Peyer's patch (tissue), 4 donors: ENCODE measurements around the gene PKIG.

Experiments
- CTCF ChIP-seq, 6 experiments: fragments of 450-650 bp in 4 of 6; fragments of 200-600 bp in 2 of 6; sonication (generic) in 1 of 6; IDR thresholded peaks; one replicate each; pipeline ENCODE4 v1.5.1; 2017 to 2019; ENCODE audit warnings: antibody characterized with exemption in 6 of 6, mild to moderate bottlenecking in 3 of 6, moderate library complexity in 1 of 6
- POLR2A ChIP-seq, 2 donors: fragments of 450-650 bp; IDR thresholded peaks; one replicate each; pipeline ENCODE4 v1.5.1; 2017; ENCODE audit warnings: antibody characterized with exemption in 2 of 2, mild to moderate bottlenecking in 2 of 2, moderate library complexity in 2 of 2

- TF ChIP-seq POLR2A (IDR thresholded peaks at IDR 0.05) (no peak), CTCF (IDR thresholded peaks at IDR 0.05) (no peak)
These were observed 55.4 kb downstream of the PKIG start for GRCh38 chr20:44637522-44638372.
